Prostate gland (tissue), 2 donors: ENCODE results near the gene PCDH17.

ENCODE experiments used
- POLR2A ChIP-seq: fragments of 450-650 bp; IDR thresholded peaks from one replicate; pipeline ENCODE4 v1.6.1; 2016; ENCODE audit warnings: antibody characterized with exemption, mild to moderate bottlenecking
- POLR2AphosphoS5 ChIP-seq: sonication (generic); formaldehyde crosslinking; IDR thresholded peaks from one replicate; pipeline ENCODE4 v1.6.1; 2017; ENCODE audit warnings: antibody characterized with exemption
- TF ChIP-seq, protein P1 (sequence below), 4 experiments: fragments of 200-600 bp in 2 of 4; fragments of 450-650 bp in 2 of 4; sonication (generic) in 2 of 4; IDR thresholded peaks; 1 replicate in 3 of 4; 2 replicates in 1 of 4; pipeline ENCODE4 v1.5.1; 2016 to 2019; ENCODE audit warnings: antibody characterized with exemption in 4 of 4, mild to moderate bottlenecking in 2 of 4, moderate library complexity in 2 of 4

DNA sequence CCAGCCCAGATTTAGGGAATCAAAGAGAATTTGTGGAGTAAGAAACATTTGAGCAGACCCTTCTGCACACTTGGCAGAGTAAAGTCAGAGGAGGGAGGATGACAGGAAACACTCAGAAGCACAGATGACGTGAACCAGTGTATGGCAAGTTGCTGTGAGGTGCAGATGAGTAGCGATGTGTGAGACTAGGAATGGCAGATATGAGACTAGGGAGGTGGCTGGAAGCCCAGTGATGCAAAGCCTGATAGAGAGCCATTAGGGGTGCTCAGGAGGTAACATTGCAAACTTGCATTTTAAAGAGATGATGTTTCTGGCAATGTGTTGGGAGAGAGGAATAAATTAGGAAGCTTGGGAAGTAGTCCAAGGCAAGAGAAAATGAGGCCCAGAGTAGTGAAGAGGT, 44.0 kb downstream of the PCDH17 start:
- TF ChIP-seq POLR2A, result no peak
- TF ChIP-seq, protein P1, sequence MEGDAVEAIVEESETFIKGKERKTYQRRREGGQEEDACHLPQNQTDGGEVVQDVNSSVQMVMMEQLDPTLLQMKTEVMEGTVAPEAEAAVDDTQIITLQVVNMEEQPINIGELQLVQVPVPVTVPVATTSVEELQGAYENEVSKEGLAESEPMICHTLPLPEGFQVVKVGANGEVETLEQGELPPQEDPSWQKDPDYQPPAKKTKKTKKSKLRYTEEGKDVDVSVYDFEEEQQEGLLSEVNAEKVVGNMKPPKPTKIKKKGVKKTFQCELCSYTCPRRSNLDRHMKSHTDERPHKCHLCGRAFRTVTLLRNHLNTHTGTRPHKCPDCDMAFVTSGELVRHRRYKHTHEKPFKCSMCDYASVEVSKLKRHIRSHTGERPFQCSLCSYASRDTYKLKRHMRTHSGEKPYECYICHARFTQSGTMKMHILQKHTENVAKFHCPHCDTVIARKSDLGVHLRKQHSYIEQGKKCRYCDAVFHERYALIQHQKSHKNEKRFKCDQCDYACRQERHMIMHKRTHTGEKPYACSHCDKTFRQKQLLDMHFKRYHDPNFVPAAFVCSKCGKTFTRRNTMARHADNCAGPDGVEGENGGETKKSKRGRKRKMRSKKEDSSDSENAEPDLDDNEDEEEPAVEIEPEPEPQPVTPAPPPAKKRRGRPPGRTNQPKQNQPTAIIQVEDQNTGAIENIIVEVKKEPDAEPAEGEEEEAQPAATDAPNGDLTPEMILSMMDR (IDR thresholded peaks at IDR 0.05), result no peak
- no peak for TF ChIP-seq POLR2AphosphoS5
